ENCODE data around the gene LRBA.

DNA sequence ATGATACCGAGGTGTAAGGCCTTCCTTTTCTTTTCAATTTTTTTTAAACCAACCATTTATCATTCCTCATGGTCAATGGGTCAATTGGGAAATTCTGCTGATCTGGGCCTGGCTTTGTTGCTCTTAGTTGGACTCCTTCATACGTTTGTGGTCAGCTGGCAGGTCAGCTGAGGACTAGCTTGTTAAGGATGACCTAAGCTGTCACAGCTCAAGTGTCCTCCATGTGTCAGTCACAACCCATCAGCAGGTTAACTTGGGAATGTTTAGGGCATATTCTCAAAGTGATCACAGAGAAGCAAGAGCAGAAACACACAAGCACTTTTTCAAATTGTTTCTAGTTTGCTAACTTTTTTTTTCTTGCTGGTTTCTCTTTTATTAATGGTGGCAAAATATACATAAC is 550.6 kb downstream of the LRBA start:
- TF ChIP-seq, protein P1, sequence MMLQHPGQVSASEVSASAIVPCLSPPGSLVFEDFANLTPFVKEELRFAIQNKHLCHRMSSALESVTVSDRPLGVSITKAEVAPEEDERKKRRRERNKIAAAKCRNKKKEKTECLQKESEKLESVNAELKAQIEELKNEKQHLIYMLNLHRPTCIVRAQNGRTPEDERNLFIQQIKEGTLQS (CRISPR knock-in tag; conservative IDR thresholded peaks at IDR 0.05) = no peak
- TF ChIP-seq, protein P2, sequence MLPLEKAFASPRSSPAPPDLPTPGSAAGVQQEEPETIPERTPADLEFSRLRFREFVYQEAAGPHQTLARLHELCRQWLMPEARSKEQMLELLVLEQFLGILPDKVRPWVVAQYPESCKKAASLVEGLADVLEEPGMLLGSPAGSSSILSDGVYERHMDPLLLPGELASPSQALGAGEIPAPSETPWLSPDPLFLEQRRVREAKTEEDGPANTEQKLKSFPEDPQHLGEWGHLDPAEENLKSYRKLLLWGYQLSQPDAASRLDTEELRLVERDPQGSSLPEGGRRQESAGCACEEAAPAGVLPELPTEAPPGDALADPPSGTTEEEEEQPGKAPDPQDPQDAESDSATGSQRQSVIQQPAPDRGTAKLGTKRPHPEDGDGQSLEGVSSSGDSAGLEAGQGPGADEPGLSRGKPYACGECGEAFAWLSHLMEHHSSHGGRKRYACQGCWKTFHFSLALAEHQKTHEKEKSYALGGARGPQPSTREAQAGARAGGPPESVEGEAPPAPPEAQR (CRISPR knock-in tag; IDR thresholded peaks at IDR 0.05) = no peak
- TF ChIP-seq, protein P3, sequence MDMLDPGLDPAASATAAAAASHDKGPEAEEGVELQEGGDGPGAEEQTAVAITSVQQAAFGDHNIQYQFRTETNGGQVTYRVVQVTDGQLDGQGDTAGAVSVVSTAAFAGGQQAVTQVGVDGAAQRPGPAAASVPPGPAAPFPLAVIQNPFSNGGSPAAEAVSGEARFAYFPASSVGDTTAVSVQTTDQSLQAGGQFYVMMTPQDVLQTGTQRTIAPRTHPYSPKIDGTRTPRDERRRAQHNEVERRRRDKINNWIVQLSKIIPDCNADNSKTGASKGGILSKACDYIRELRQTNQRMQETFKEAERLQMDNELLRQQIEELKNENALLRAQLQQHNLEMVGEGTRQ (CRISPR knock-in tag; IDR thresholded peaks at IDR 0.05) = no peak
- TF ChIP-seq, protein P4, sequence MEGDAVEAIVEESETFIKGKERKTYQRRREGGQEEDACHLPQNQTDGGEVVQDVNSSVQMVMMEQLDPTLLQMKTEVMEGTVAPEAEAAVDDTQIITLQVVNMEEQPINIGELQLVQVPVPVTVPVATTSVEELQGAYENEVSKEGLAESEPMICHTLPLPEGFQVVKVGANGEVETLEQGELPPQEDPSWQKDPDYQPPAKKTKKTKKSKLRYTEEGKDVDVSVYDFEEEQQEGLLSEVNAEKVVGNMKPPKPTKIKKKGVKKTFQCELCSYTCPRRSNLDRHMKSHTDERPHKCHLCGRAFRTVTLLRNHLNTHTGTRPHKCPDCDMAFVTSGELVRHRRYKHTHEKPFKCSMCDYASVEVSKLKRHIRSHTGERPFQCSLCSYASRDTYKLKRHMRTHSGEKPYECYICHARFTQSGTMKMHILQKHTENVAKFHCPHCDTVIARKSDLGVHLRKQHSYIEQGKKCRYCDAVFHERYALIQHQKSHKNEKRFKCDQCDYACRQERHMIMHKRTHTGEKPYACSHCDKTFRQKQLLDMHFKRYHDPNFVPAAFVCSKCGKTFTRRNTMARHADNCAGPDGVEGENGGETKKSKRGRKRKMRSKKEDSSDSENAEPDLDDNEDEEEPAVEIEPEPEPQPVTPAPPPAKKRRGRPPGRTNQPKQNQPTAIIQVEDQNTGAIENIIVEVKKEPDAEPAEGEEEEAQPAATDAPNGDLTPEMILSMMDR (IDR thresholded peaks at IDR 0.05) = no peak
- TF ChIP-seq, protein P5, sequence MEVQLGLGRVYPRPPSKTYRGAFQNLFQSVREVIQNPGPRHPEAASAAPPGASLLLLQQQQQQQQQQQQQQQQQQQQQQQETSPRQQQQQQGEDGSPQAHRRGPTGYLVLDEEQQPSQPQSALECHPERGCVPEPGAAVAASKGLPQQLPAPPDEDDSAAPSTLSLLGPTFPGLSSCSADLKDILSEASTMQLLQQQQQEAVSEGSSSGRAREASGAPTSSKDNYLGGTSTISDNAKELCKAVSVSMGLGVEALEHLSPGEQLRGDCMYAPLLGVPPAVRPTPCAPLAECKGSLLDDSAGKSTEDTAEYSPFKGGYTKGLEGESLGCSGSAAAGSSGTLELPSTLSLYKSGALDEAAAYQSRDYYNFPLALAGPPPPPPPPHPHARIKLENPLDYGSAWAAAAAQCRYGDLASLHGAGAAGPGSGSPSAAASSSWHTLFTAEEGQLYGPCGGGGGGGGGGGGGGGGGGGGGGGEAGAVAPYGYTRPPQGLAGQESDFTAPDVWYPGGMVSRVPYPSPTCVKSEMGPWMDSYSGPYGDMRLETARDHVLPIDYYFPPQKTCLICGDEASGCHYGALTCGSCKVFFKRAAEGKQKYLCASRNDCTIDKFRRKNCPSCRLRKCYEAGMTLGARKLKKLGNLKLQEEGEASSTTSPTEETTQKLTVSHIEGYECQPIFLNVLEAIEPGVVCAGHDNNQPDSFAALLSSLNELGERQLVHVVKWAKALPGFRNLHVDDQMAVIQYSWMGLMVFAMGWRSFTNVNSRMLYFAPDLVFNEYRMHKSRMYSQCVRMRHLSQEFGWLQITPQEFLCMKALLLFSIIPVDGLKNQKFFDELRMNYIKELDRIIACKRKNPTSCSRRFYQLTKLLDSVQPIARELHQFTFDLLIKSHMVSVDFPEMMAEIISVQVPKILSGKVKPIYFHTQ (CRISPR knock-in tag; IDR thresholded peaks at IDR 0.05) = no peak
- TF ChIP-seq TEAD4 (CRISPR knock-in tag; IDR thresholded peaks at IDR 0.05) = no peak
- TF ChIP-seq TP53 (CRISPR knock-in tag; IDR thresholded peaks at IDR 0.05) = no peak
- TF ChIP-seq, protein P6, sequence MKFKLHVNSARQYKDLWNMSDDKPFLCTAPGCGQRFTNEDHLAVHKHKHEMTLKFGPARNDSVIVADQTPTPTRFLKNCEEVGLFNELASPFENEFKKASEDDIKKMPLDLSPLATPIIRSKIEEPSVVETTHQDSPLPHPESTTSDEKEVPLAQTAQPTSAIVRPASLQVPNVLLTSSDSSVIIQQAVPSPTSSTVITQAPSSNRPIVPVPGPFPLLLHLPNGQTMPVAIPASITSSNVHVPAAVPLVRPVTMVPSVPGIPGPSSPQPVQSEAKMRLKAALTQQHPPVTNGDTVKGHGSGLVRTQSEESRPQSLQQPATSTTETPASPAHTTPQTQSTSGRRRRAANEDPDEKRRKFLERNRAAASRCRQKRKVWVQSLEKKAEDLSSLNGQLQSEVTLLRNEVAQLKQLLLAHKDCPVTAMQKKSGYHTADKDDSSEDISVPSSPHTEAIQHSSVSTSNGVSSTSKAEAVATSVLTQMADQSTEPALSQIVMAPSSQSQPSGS (CRISPR knock-in tag; IDR thresholded peaks at IDR 0.05; ENCODE audit: borderline replicate concordance, low read depth) = no peak
- TF ChIP-seq, protein P7, sequence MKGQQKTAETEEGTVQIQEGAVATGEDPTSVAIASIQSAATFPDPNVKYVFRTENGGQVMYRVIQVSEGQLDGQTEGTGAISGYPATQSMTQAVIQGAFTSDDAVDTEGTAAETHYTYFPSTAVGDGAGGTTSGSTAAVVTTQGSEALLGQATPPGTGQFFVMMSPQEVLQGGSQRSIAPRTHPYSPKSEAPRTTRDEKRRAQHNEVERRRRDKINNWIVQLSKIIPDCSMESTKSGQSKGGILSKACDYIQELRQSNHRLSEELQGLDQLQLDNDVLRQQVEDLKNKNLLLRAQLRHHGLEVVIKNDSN (CRISPR knock-in tag; IDR thresholded peaks at IDR 0.05) = no peak
- TF ChIP-seq, protein P8, sequence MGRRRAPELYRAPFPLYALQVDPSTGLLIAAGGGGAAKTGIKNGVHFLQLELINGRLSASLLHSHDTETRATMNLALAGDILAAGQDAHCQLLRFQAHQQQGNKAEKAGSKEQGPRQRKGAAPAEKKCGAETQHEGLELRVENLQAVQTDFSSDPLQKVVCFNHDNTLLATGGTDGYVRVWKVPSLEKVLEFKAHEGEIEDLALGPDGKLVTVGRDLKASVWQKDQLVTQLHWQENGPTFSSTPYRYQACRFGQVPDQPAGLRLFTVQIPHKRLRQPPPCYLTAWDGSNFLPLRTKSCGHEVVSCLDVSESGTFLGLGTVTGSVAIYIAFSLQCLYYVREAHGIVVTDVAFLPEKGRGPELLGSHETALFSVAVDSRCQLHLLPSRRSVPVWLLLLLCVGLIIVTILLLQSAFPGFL (CRISPR knock-in tag; IDR thresholded peaks at IDR 0.05; ENCODE audit: borderline replicate concordance) = no peak
